OCI-LY7 (cell line): ENCODE measurements around the gene CFB. TPM values are rescaled to one million over a fixed set of nuclear protein-coding genes. Genes with fewer than 3 reads are reported as not detected.

Experiments
- BruUV-seq: library from RNA; stranded (reverse); fragments of 400-500 nt; replicated peaks from 2 replicates; lab custom pipeline; 2021; lab: Mats Ljungman, UMichigan
- CTCF ChIA-PET: fragments of 300-600 bp; sonication (Branson Sonifier 250); formaldehyde crosslinking; loops from one replicate; lab custom pipeline; 2022; ENCODE audit warnings: antibody characterized with exemption; ENCODE audit not compliant: unreplicated experiment; lab: Charles Lee
- POLR2A ChIA-PET: fragments of 300-600 bp; sonication (Branson Sonifier 250); formaldehyde crosslinking; loops from one replicate; lab custom pipeline; 2022; ENCODE audit warnings: antibody characterized with exemption; lab: Charles Lee
- DNase-seq: peaks from one replicate; pipeline ENCODE4 v3.0.0-alpha.2; 2015; ENCODE audit warnings: low spot score
- H2AFZ ChIP-seq: fragments of 200-600 bp; sonication (generic), shearing (Covaris generic); 2 replicates; pipeline ENCODE4 v1.6.1; 2014; ENCODE audit warnings: mild to moderate bottlenecking, antibody characterized with exemption, low read length, moderate library complexity
- H3K27ac ChIP-seq: fragments of 200-600 bp; sonication (generic); 2 replicates; pipeline ENCODE4 v1.5.1; 2014; ENCODE audit warnings: mixed run types, low read depth, mild to moderate bottlenecking, moderate library complexity, low read length, inconsistent platforms; ENCODE audit not compliant: poor library complexity, severe bottlenecking
- H3K36me3 ChIP-seq: fragments of 200-600 bp; sonication (generic); 2 replicates; pipeline ENCODE4 v1.6.1; 2014; ENCODE audit warnings: mild to moderate bottlenecking, antibody characterized with exemption, low read length, moderate library complexity, mixed read lengths; ENCODE audit not compliant: insufficient read depth
- H3K4me1 ChIP-seq: fragments of 200-600 bp; sonication (generic); 2 replicates; pipeline ENCODE4 v1.5.1; 2014; ENCODE audit warnings: mild to moderate bottlenecking, low read length; ENCODE audit not compliant: insufficient read depth, poor library complexity, severe bottlenecking
- H3K4me2 ChIP-seq: fragments of 200-600 bp; sonication (generic); 2 replicates; pipeline ENCODE4 v1.6.1; 2014; ENCODE audit warnings: mild to moderate bottlenecking, low read length
- H3K4me3 ChIP-seq: fragments of 200-600 bp; sonication (generic); 2 replicates; pipeline ENCODE4 v1.5.1; 2014; ENCODE audit warnings: mild to moderate bottlenecking, low read depth, low read length; ENCODE audit not compliant: poor library complexity, severe bottlenecking
- H3K79me2 ChIP-seq: fragments of 200-600 bp; sonication (generic); 2 replicates; pipeline ENCODE4 v1.6.1; 2016; ENCODE audit warnings: low read depth, mild to moderate bottlenecking, low read length, moderate library complexity, mixed read lengths; ENCODE audit not compliant: insufficient read depth
- H3K9me2 ChIP-seq: fragments of 200-600 bp; sonication (generic); 2 replicates; pipeline ENCODE4 v1.6.1; 2016; ENCODE audit warnings: mild to moderate bottlenecking, low read length, mixed read lengths; ENCODE audit not compliant: insufficient read depth
- H3K9me3 ChIP-seq: fragments of 200-600 bp; sonication (generic); 2 replicates; pipeline ENCODE4 v1.6.1; 2014; ENCODE audit warnings: mild to moderate bottlenecking, mixed run types, low read length, mixed read lengths
- H4K20me1 ChIP-seq: fragments of 200-600 bp; sonication (generic); 2 replicates; pipeline ENCODE4 v1.6.1; 2014; ENCODE audit warnings: mild to moderate bottlenecking, antibody characterized with exemption, low read length, moderate library complexity, mixed read lengths; ENCODE audit not compliant: insufficient read depth
- CTCF ChIP-seq: fragments of 200-600 bp; sonication (generic); conservative IDR thresholded peaks from 2 replicates; pipeline ENCODE4 v1.5.1; 2014; ENCODE audit warnings: mild to moderate bottlenecking, antibody characterized with exemption, low read length, moderate library complexity, mixed read lengths
- EZH2phosphoT487 ChIP-seq: fragments of 200-600 bp; sonication (generic); IDR thresholded peaks from 2 replicates; pipeline ENCODE4 v1.6.1; 2018; ENCODE audit warnings: low read depth, borderline replicate concordance, mild to moderate bottlenecking, mixed run types, antibody characterized with exemption, low read length, moderate library complexity, mixed read lengths
- intact Hi-C: fragments of 100-400 bp; cut with micrococcal nuclease; formaldehyde crosslinking; loops from one replicate; pipeline ENCODE4 v1.10.0; 2022; ENCODE audit not compliant: unreplicated experiment
- total RNA-seq, 2 experiments: library from RNA; depleted of rRNA in 1 of 2; stranded (reverse); fragments of >200 nt in 1 of 2; shearing (Covaris generic) in 1 of 2; gene quantifications; 2 replicates each; pipeline ENCODE4 v1.2.3, GENCODE V29; 2014 to 2022

The CFB gene
- total RNA-seq, 2 experiments from 2014 or later, result 1.1 to 1.2 TPM

GRCh38 chr6:31933537-31933936 lies 12.4 kb upstream of the CFB start:
- H3K4me1 ChIP-seq, result no peaks in the 10 kb centered on the region
- H3K27ac ChIP-seq, result no peak overlapping the region
- H3K4me3 ChIP-seq, result no peak overlapping the region
- H3K79me2 ChIP-seq, result no peaks in the 10 kb centered on the region
- TF ChIP-seq CTCF, result no peak
- TF ChIP-seq EZH2phosphoT487, result no peak
- no peaks in the 10 kb centered on the region for H3K9me2 ChIP-seq
- BruUV-seq, result no TSS peak
- no peak overlapping the region for H3K4me2 ChIP-seq
- POLR2A ChIA-PET, result no interaction called here
- H4K20me1 ChIP-seq, result no peaks in the 10 kb centered on the region
- intact Hi-C loops, result no loop called here
- DNase-seq, result no peak
- CTCF ChIA-PET, result no interaction called here
- no peaks in the 10 kb centered on the region for H3K9me3 ChIP-seq
- no peaks in the 10 kb centered on the region for H3K36me3 ChIP-seq
- no peak overlapping the region for H2AFZ ChIP-seq

GRCh38 chr6:31935021-31935420 lies 10.9 kb upstream of the CFB start:
- Histone ChIP-seq H2AFZ (no peak overlapping the region), H3K9me3 (no peaks in the 10 kb centered on the region), H3K79me2 (no peaks in the 10 kb centered on the region), H3K4me2 (no peak overlapping the region), H4K20me1 (no peaks in the 10 kb centered on the region), H3K27ac (no peak overlapping the region), H3K4me1 (no peaks in the 10 kb centered on the region), H3K4me3 (no peak overlapping the region), H3K9me2 (no peaks in the 10 kb centered on the region), H3K36me3 (no peaks in the 10 kb centered on the region)
- BruUV-seq, result no TSS peak
- intact Hi-C loops, result no loop called here
- no peak for DNase-seq
- TF ChIP-seq CTCF (no peak), EZH2phosphoT487 (no peak)
- ChIA-PET CTCF (no interaction called here), POLR2A (interaction anchor here (0.6 kb wide), 1 partner anchor 39 kb away, joined by 5 read pairs; no protein-coding TSS in a partner anchor)

GRCh38 chr6:31935823-31936222 lies 10.1 kb upstream of the CFB start:
- POLR2A ChIA-PET, result no interaction called here
- BruUV-seq, result no TSS peak

More at GRCh38 chr6:31935823-31936222, 10.1 kb upstream of the CFB start:
- H3K79me2 ChIP-seq, result no peaks in the 10 kb centered on the region
- DNase-seq, result no peak
- CTCF ChIA-PET, result no interaction called here
- TF ChIP-seq CTCF (no peak), EZH2phosphoT487 (no peak)
- intact Hi-C loops, result no loop called here
- no peak overlapping the region for H3K27ac ChIP-seq
- H3K9me3 ChIP-seq, result no peaks in the 10 kb centered on the region
- H3K9me2 ChIP-seq, result no peaks in the 10 kb centered on the region
- H3K4me1 ChIP-seq, result no peaks in the 10 kb centered on the region
- no peak overlapping the region for H3K4me3 ChIP-seq
- H2AFZ ChIP-seq, result no peak overlapping the region
- no peak overlapping the region for H3K4me2 ChIP-seq
- H3K36me3 ChIP-seq, result no peaks in the 10 kb centered on the region
- H4K20me1 ChIP-seq, result no peaks in the 10 kb centered on the region
